ENCODE data around the gene FER.

FER gene

GRCh38 chr5:109099081-109099480 is 351.4 kb downstream of the FER start:
- no peak overlapping the region for H3K9ac ChIP-seq (ENCODE audit: low read depth, low read length)
- H3K27ac ChIP-seq (ENCODE audit: low read length) = no peak overlapping the region
- no peaks in the 10 kb centered on the region for H3K27me3 ChIP-seq (ENCODE audit: insufficient read depth, low read length)
- no peaks in the 10 kb centered on the region for H3K36me3 ChIP-seq (ENCODE audit: insufficient read depth, low read depth, low read length)
- H3K4me1 ChIP-seq (ENCODE audit: insufficient read depth, low read length) = no peaks in the 10 kb centered on the region
- no peak overlapping the region for H3K4me3 ChIP-seq (ENCODE audit: low read length)
- H3K9me3 ChIP-seq (ENCODE audit: insufficient read depth, low read depth, low read length) = no peaks in the 10 kb centered on the region

DNA sequence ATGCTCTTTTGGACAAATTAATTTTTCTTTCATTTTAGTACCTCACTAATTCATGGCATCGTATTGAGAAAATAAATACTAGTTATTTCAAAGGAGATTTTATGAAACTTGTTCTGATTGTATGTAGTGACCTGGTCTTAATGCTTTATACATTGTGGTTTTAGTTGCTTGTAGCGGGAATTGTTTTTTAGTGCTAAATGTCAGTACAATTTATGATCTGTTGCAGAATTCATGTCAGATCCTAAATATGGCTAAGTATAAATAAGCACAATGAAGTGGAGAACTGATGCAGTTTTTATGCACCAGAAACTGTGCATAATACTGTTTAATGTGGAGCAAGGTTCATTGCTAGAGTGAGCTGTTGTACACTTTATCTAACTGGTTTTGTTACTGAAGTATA is 353.3 kb downstream of the FER start:
- Histone ChIP-seq H3K9me3 (ENCODE audit: insufficient read depth, low read depth, low read length) (no peaks in the 10 kb centered on the region), H3K27ac (ENCODE audit: low read length) (no peak overlapping the region), H3K27me3 (ENCODE audit: insufficient read depth, low read length) (no peaks in the 10 kb centered on the region), H3K36me3 (ENCODE audit: insufficient read depth, low read depth, low read length) (no peaks in the 10 kb centered on the region), H3K4me1 (ENCODE audit: insufficient read depth, low read length) (0 out of 2 replicates have a peak, but pooled peaks cover 3% of the 10 kb centered on the region), H3K9ac (ENCODE audit: low read depth, low read length) (no peak overlapping the region), H3K4me3 (ENCODE audit: low read length) (no peak overlapping the region)

GRCh38 chr5:109102096-109102690 is 354.5 kb downstream of the FER start:
- no peak overlapping the region for H3K27ac ChIP-seq (ENCODE audit: low read length)
- no peaks in the 10 kb centered on the region for H3K27me3 ChIP-seq (ENCODE audit: insufficient read depth, low read length)
- 0 out of 2 replicates have a peak, but pooled peaks cover 3% of the 10 kb centered on the region for H3K4me1 ChIP-seq (ENCODE audit: insufficient read depth, low read length)
- H3K9me3 ChIP-seq (ENCODE audit: insufficient read depth, low read depth, low read length) = no peaks in the 10 kb centered on the region
- no peaks in the 10 kb centered on the region for H3K36me3 ChIP-seq (ENCODE audit: insufficient read depth, low read depth, low read length)
- H3K4me3 ChIP-seq (ENCODE audit: low read length) = no peak overlapping the region
- no peak overlapping the region for H3K9ac ChIP-seq (ENCODE audit: low read depth, low read length)

GRCh38 chr5:109105631-109106267 is 358.1 kb downstream of the FER start:
- Histone ChIP-seq H3K27me3 (ENCODE audit: insufficient read depth, low read length) (no peaks in the 10 kb centered on the region), H3K9ac (ENCODE audit: low read depth, low read length) (no peak overlapping the region), H3K27ac (ENCODE audit: low read length) (no peak overlapping the region), H3K36me3 (ENCODE audit: insufficient read depth, low read depth, low read length) (no peaks in the 10 kb centered on the region), H3K4me1 (ENCODE audit: insufficient read depth, low read length) (0 out of 2 replicates have a peak, but pooled peaks cover 3% of the 10 kb centered on the region), H3K4me3 (ENCODE audit: low read length) (no peak overlapping the region), H3K9me3 (ENCODE audit: insufficient read depth, low read depth, low read length) (no peaks in the 10 kb centered on the region)

DNA sequence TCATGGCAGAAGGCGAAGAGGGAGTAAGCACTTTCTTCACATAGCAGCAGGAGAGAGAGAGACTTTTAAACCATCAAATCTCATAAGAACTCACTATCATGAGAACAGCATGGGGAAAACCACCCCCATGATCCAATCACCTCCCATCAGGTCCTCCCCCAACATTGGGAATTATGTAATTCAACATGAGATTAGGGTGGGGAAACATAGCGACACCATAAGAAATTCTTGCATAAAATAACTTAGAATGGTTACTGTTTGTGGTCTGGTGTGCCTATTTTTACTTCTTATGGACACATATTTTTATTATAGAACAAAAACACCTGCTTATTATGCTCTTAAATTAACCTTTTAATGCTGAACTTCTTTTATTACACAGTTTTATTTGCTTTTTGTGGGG is 364.0 kb downstream of the FER start:
- Histone ChIP-seq H3K36me3 (ENCODE audit: insufficient read depth, low read depth, low read length) (no peaks in the 10 kb centered on the region), H3K27me3 (ENCODE audit: insufficient read depth, low read length) (no peaks in the 10 kb centered on the region), H3K4me1 (ENCODE audit: insufficient read depth, low read length) (no peaks in the 10 kb centered on the region), H3K9ac (ENCODE audit: low read depth, low read length) (no peak overlapping the region), H3K4me3 (ENCODE audit: low read length) (no peak overlapping the region), H3K27ac (ENCODE audit: low read length) (no peak overlapping the region), H3K9me3 (ENCODE audit: insufficient read depth, low read depth, low read length) (no peaks in the 10 kb centered on the region)

DNA sequence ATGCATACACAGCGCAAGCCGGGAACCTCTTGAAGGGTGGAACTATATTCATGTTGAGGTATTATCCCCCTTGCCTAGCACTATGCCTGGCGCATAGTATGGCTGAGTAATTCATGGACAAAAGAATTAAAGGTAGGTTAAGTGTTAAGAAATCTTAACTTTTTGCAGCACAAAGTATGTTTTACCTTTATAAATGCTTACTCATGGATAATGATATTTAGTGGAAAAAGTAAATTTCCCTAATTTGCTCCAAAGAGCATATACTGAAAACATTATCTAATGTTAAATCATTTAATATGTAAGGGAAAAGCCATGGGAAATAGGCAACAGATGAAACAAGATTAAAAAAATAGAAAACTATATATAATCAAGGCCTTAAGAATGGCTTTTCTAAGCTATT is 365.9 kb downstream of the FER start:
- Histone ChIP-seq H3K27me3 (ENCODE audit: insufficient read depth, low read length) (no peaks in the 10 kb centered on the region), H3K27ac (ENCODE audit: low read length) (no peak overlapping the region), H3K4me1 (ENCODE audit: insufficient read depth, low read length) (no peaks in the 10 kb centered on the region), H3K9me3 (ENCODE audit: insufficient read depth, low read depth, low read length) (no peaks in the 10 kb centered on the region), H3K9ac (ENCODE audit: low read depth, low read length) (no peak overlapping the region), H3K36me3 (ENCODE audit: insufficient read depth, low read depth, low read length) (no peaks in the 10 kb centered on the region), H3K4me3 (ENCODE audit: low read length) (no peak overlapping the region)

- Histone ChIP-seq H3K36me3 (ENCODE audit: insufficient read depth, low read depth, low read length) (no peaks in the 10 kb centered on the region), H3K9ac (ENCODE audit: low read depth, low read length) (no peak overlapping the region)
Observed at GRCh38 chr5:109121225-109121624, 373.5 kb downstream of the FER start.

DNA sequence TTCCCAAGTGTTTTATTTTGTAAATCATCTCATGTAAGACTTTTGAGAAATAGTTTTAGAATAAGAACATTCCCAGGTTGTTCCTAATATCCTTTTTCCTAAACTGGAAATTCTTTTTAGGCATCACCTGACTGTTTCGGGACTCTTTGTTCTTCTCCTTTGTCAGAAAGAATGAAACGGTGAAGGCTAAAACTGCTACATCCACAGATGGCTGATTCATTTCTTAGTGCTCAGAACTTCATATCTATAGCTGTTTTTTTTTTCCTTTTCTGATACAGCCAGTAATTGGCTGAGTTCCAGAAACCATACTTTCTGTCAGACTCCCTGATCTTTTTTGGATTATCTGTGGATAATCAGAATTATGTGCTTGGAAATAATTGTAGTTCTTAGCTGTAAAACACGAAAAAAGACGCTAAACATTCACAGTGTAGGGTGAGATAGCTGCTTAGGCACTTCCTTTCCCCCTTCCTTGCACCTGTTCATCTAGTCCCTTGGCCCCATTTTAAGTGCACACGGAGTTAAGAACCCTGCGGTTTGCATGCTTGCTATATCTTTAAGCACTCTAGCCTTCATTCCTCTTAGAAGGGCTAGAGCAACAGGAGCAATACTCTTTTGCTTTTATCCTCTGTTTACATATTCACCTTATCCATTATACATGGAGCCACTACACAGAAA is 378.2 kb downstream of the FER start:
- Histone ChIP-seq H3K9me3 (ENCODE audit: insufficient read depth, low read depth, low read length) (peaks cover 11% of the 10 kb centered on the region; the same call in 1 of the 2 replicates), H3K4me3 (ENCODE audit: low read length) (no peak overlapping the region), H3K36me3 (ENCODE audit: insufficient read depth, low read depth, low read length) (no peaks in the 10 kb centered on the region), H3K9ac (ENCODE audit: low read depth, low read length) (no peak overlapping the region), H3K27ac (ENCODE audit: low read length) (no peak overlapping the region), H3K4me1 (ENCODE audit: insufficient read depth, low read length) (no peaks in the 10 kb centered on the region), H3K27me3 (ENCODE audit: insufficient read depth, low read length) (no peaks in the 10 kb centered on the region)

More at GRCh38 chr5:109121225-109121624, 373.5 kb downstream of the FER start:
- Histone ChIP-seq H3K27me3 (ENCODE audit: insufficient read depth, low read length) (no peaks in the 10 kb centered on the region), H3K4me3 (ENCODE audit: low read length) (no peak overlapping the region), H3K27ac (ENCODE audit: low read length) (no peak overlapping the region), H3K4me1 (ENCODE audit: insufficient read depth, low read length) (no peaks in the 10 kb centered on the region), H3K9me3 (ENCODE audit: insufficient read depth, low read depth, low read length) (peaks cover 11% of the 10 kb centered on the region; the same call in 1 of the 2 replicates)

GRCh38 chr5:109126481-109126880 is 378.8 kb downstream of the FER start:
- Histone ChIP-seq H3K27me3 (ENCODE audit: insufficient read depth, low read length) (no peaks in the 10 kb centered on the region), H3K4me1 (ENCODE audit: insufficient read depth, low read length) (no peaks in the 10 kb centered on the region), H3K9ac (ENCODE audit: low read depth, low read length) (no peak overlapping the region), H3K36me3 (ENCODE audit: insufficient read depth, low read depth, low read length) (no peaks in the 10 kb centered on the region), H3K4me3 (ENCODE audit: low read length) (no peak overlapping the region), H3K9me3 (ENCODE audit: insufficient read depth, low read depth, low read length) (peaks cover 7% of the 10 kb centered on the region; the same call in 1 of the 2 replicates), H3K27ac (ENCODE audit: low read length) (no peak overlapping the region)

DNA sequence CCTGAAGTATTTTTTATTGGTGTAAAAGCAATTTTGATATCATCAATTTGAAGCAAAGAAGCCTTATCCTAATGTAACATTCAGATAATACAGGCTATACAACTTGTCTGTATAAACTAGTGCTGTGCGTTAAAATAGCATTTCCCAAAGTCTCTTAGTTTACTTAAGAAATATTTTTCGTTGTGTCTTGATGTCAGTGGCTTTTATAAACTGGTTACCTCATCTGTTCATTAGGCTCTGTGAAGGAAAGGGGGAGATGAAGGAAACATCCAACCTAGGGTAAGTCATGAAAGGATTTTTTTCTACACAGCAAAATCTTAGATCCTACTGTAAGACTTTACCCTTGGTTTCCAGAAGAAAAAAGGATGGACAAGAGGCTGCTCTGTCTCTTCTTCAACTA is 389.2 kb downstream of the FER start:
- Histone ChIP-seq H3K36me3 (ENCODE audit: insufficient read depth, low read depth, low read length) (no peaks in the 10 kb centered on the region), H3K27me3 (ENCODE audit: insufficient read depth, low read length) (no peaks in the 10 kb centered on the region), H3K9me3 (ENCODE audit: insufficient read depth, low read depth, low read length) (no peaks in the 10 kb centered on the region), H3K4me3 (ENCODE audit: low read length) (no peak overlapping the region), H3K9ac (ENCODE audit: low read depth, low read length) (no peak overlapping the region), H3K4me1 (ENCODE audit: insufficient read depth, low read length) (no peaks in the 10 kb centered on the region), H3K27ac (ENCODE audit: low read length) (no peak overlapping the region)

DNA sequence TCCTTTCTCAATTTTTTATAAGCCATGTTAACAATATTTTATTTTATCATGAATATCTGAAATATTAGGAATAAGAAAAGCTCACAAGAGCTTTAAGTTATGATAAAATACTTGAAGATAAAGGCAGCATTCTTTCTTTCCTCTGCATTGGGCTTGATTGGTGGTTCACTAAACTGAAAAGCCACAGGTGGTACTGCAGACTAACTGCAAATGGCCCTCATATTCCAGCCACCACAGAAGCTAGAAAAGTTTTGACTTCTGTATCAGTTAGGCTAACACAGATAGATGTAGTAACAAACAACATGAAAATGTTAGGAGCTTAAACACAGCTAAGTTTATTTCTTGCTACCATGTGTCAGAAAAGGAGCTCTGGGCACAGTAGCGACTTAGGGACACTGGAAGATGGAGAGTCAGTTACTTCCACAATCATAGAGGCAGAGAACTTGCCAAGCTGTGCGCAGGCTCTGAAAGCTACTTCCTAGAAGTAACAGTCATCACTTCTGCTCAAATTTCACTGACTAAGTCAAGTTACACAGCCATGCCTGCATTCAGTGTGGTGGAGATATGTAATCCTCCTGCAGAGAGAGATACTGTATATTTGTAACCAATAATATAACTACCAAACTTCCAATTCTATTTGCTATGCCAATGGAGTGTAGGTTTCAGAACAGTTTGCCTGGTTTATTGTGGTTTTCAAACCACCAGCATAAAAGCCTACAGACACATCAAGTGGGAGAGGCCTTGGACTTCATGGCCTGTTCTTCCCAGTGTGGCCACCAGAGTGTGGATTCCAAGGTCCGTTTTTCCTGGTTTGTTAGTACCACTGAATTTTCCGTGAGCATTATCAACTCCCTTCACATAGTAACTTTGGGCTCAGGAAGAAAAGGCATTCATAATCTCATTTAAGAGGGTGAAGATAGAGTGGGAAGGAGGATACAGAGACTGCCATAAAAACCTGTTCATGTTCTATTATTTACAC is 393.8 kb downstream of the FER start:
- H3K4me1 ChIP-seq (ENCODE audit: insufficient read depth, low read length) = no peaks in the 10 kb centered on the region

More for the DNA sequence above, 393.8 kb downstream of the FER start:
- Histone ChIP-seq H3K27ac (ENCODE audit: low read length) (no peak overlapping the region), H3K9ac (ENCODE audit: low read depth, low read length) (no peak overlapping the region), H3K9me3 (ENCODE audit: insufficient read depth, low read depth, low read length) (no peaks in the 10 kb centered on the region), H3K4me3 (ENCODE audit: low read length) (no peak overlapping the region), H3K36me3 (ENCODE audit: insufficient read depth, low read depth, low read length) (no peaks in the 10 kb centered on the region), H3K27me3 (ENCODE audit: insufficient read depth, low read length) (no peaks in the 10 kb centered on the region)

All from iPS-20b (cell line).